CD4-positive, alpha-beta memory T cell (primary cell): ENCODE data around the gene HSD3B7. TPM values are rescaled to one million over a fixed set of nuclear protein-coding genes. Genes with fewer than 3 reads are reported as not detected.
A peak's percentile ranks its signal among the peaks of the same experiment; 100 is the strongest.

Experiments
- CTCF ChIA-PET: fragments of 350-600 bp; sonication (Branson Sonifier 250); formaldehyde crosslinking; loops from one replicate; lab custom pipeline; 2021; ENCODE audit warnings: inconsistent platforms; ENCODE audit not compliant: partially characterized antibody; lab: Charles Lee
- POLR2A ChIA-PET: fragments of 350-600 bp; sonication (Branson Sonifier 250); formaldehyde crosslinking; loops from one replicate; lab custom pipeline; 2021; ENCODE audit not compliant: partially characterized antibody; lab: Charles Lee
- DNase-seq, 5 donors: peaks; one replicate each; pipeline versions ENCODE4 v3.0.0 to v3.0.0-alpha.2; 2020 to 2022; ENCODE audit warnings: mixed read lengths in 1 of 5
- H3K27ac ChIP-seq: one replicate; pipeline ENCODE4 v1.7.0; 2013; ENCODE audit warnings: low read depth, low read length
- H3K27me3 ChIP-seq: 2 replicates; pipeline ENCODE4 v1.7.0; 2013; ENCODE audit warnings: mild to moderate bottlenecking, low read length, moderate library complexity; ENCODE audit not compliant: insufficient read depth
- H3K36me3 ChIP-seq: 2 replicates; pipeline ENCODE4 v1.7.0; 2013; ENCODE audit warnings: mild to moderate bottlenecking, low read length, moderate library complexity; ENCODE audit not compliant: insufficient read depth
- H3K4me1 ChIP-seq: 2 replicates; pipeline ENCODE4 v1.7.0; 2013; ENCODE audit warnings: mild to moderate bottlenecking, low read length, moderate library complexity; ENCODE audit not compliant: insufficient read depth
- H3K4me3 ChIP-seq, 2 donors: one replicate each; pipeline ENCODE4 v1.7.0; 2013; ENCODE audit warnings: low read length in 2 of 2, mild to moderate bottlenecking in 1 of 2
- H3K9me3 ChIP-seq, 2 donors: one replicate each; pipeline ENCODE4 v1.7.0; 2013; ENCODE audit warnings: low read length in 2 of 2, control low read depth in 1 of 2; ENCODE audit not compliant: control insufficient read depth in 1 of 2
- H3K27ac Mint-ChIP-seq, 7 donors: one replicate each; pipeline ENCODE4 v1.8.0; 2020 to 2021; ENCODE audit warnings: mixed read lengths in 7 of 7, mild to moderate bottlenecking in 6 of 7, inconsistent platforms in 3 of 7, moderate library complexity in 3 of 7
- H3K27me3 Mint-ChIP-seq, 2 donors: one replicate each; pipeline ENCODE4 v1.8.0; 2020 to 2021; ENCODE audit warnings: mixed read lengths in 2 of 2
- H3K36me3 Mint-ChIP-seq, 2 donors: one replicate each; pipeline ENCODE4 v1.8.0; 2020 to 2021; ENCODE audit warnings: mixed read lengths in 2 of 2, inconsistent platforms in 1 of 2, mild to moderate bottlenecking in 1 of 2
- H3K4me1 Mint-ChIP-seq, 4 donors: one replicate each; pipeline ENCODE4 v1.8.0; 2020 to 2021; ENCODE audit warnings: mixed read lengths in 4 of 4, mild to moderate bottlenecking in 1 of 4
- H3K4me3 Mint-ChIP-seq, 8 donors: one replicate each; pipeline ENCODE4 v1.8.0; 2020 to 2021; ENCODE audit warnings: mixed read lengths in 8 of 8, mild to moderate bottlenecking in 7 of 8, moderate library complexity in 6 of 8, inconsistent platforms in 3 of 8
- H3K9me3 Mint-ChIP-seq, 8 donors: one replicate each; pipeline ENCODE4 v1.8.0; 2020 to 2021; ENCODE audit warnings: mixed read lengths in 8 of 8, mild to moderate bottlenecking in 5 of 8, inconsistent platforms in 3 of 8, moderate library complexity in 1 of 8
- intact Hi-C: fragments of 100-400 bp; cut with micrococcal nuclease; formaldehyde crosslinking; loops from one replicate; pipeline ENCODE4 v1.15.1; 2023
- polyA plus RNA-seq, 2 donors: library from polyadenylated mRNA; unstranded; fragments of 300-500 nt; fragmentation: Illumina TruSeq; gene quantifications; one replicate each; pipeline ENCODE4 v1.2.3, GENCODE V29; 2021
- total RNA-seq, 2 experiments: library from RNA; stranded (reverse); gene quantifications; one replicate each; pipeline ENCODE4 v1.2.3, GENCODE V29; 2021

Gene HSD3B7
- total and polyA plus RNA-seq, 4 experiments from 2014 or later = 0.08 to 4.3 (median 2.4) TPM

- Mint-ChIP-seq H3K27ac (peak overlapping the region in 4 of 7 donors; percentile 55 to 90 (median 72)), H3K27me3 (no peaks in the 10 kb centered on the region), H3K4me3 (peak overlapping the region in 3 of 8 donors; percentile 52 to 77 (median 57)), H3K9me3 (no peaks in the 10 kb centered on the region), H3K4me1 (peaks cover 11 to 36% (median 24%) of the 10 kb centered on the region in 4 donors), H3K36me3 (peaks cover 0 to 8% of the 10 kb centered on the region in 2 donors)
- no peaks in the 10 kb centered on the region for H3K27me3 ChIP-seq
- POLR2A ChIA-PET = interaction anchor here (0.7 kb wide), 1 partner anchor 127 kb away, joined by 4 read pairs; the partner anchor contains the start of genes ZNF646 and ZNF668
- no peak overlapping the region for H3K4me3 ChIP-seq
- H3K27ac ChIP-seq = no peak overlapping the region
- intact Hi-C loops = no loop called here
- no peaks in the 10 kb centered on the region for H3K36me3 ChIP-seq
- H3K9me3 ChIP-seq = no peaks in the 10 kb centered on the region
- CTCF ChIA-PET = no interaction called here
- H3K4me1 ChIP-seq = peaks cover 21% of the 10 kb centered on the region
- DNase-seq = no peak
Measured at GRCh38 chr16:30946671-30947540, 38.1 kb upstream of the HSD3B7 start.

GRCh38 chr16:30947541-30947858 is 37.5 kb upstream of the HSD3B7 start:
- no peaks in the 10 kb centered on the region for H3K27me3 ChIP-seq
- Mint-ChIP-seq H3K27ac (no peak overlapping the region), H3K27me3 (no peaks in the 10 kb centered on the region), H3K4me3 (no peak overlapping the region), H3K9me3 (no peaks in the 10 kb centered on the region), H3K36me3 (peaks cover 0 to 8% of the 10 kb centered on the region in 2 donors), H3K4me1 (peaks cover 9 to 30% (median 20%) of the 10 kb centered on the region in 4 donors)
- H3K4me3 ChIP-seq = no peak overlapping the region
- peaks cover 15% of the 10 kb centered on the region for H3K4me1 ChIP-seq
- ChIA-PET POLR2A (interaction anchor here (0.7 kb wide), 1 partner anchor 127 kb away, joined by 4 read pairs; the partner anchor contains the start of genes ZNF646 and ZNF668), CTCF (no interaction called here)
- DNase-seq = no peak
- no peaks in the 10 kb centered on the region for H3K9me3 ChIP-seq
- no peaks in the 10 kb centered on the region for H3K36me3 ChIP-seq
- H3K27ac ChIP-seq = no peak overlapping the region
- intact Hi-C loops = no loop called here

DNA sequence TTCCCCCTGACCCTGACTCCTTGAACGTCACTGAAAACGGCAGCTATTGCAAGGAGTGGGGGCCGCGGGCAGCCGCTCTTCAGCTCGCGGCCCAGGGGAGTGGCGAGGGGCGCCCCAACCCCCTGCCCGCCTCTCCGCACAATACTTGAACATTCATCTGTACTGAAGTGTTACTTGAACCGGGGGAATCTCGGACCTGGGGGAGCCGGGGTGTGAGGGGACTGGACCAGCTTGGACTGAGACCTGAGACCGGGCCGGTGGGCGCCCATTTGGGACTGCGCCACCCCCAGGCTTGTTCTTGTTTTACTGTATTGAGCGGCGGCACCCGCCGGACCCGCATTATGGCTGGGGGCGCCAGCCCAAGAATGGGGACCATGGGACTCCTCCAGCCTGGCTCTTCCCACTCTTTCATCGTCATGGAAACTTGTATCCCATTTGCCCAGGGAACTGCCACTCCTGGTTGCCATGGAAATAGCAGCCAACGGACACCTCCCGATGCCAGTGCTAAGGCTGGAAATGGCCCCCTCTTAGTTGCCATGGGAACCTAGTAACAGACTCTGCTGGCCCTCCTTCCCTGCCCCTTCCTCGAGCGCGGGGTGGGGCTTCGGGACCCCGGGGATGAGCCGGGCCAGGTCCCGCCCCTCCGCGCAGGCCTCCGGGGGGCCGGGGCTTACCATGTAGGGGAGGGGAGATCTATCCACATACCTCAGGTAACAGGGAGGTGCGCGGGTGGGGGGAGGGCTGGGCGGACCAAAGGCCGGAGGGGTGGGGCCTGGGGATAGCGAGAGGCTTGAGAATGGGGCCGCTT is 36.9 kb upstream of the HSD3B7 start:
- H3K4me1 ChIP-seq = peaks cover 15% of the 10 kb centered on the region
- Mint-ChIP-seq H3K27ac (peak overlapping the region in 4 of 7 donors; percentile 35 to 83 (median 68)), H3K9me3 (no peaks in the 10 kb centered on the region), H3K4me1 (peaks cover 9 to 26% (median 20%) of the 10 kb centered on the region in 4 donors), H3K36me3 (peaks cover 0 to 8% of the 10 kb centered on the region in 2 donors), H3K27me3 (no peaks in the 10 kb centered on the region), H3K4me3 (peak overlapping the region in 2 of 8 donors; percentile 21 to 63)
- no peaks in the 10 kb centered on the region for H3K9me3 ChIP-seq
- no peaks in the 10 kb centered on the region for H3K36me3 ChIP-seq
- H3K4me3 ChIP-seq = no peak overlapping the region
- CTCF ChIA-PET = interaction anchor here (0.7 to 1.4 kb wide), 2 partner anchors 47 to 921 kb away, joined by 3 read pairs; no protein-coding TSS in a partner anchor
- DNase-seq = no peak
- POLR2A ChIA-PET = interaction anchor here (1.8 kb wide), 1 partner anchor 195 kb away, joined by 10 read pairs; no protein-coding TSS in a partner anchor
- H3K27me3 ChIP-seq = no peaks in the 10 kb centered on the region
- H3K27ac ChIP-seq = no peak overlapping the region
- intact Hi-C loops = no loop called here

DNA sequence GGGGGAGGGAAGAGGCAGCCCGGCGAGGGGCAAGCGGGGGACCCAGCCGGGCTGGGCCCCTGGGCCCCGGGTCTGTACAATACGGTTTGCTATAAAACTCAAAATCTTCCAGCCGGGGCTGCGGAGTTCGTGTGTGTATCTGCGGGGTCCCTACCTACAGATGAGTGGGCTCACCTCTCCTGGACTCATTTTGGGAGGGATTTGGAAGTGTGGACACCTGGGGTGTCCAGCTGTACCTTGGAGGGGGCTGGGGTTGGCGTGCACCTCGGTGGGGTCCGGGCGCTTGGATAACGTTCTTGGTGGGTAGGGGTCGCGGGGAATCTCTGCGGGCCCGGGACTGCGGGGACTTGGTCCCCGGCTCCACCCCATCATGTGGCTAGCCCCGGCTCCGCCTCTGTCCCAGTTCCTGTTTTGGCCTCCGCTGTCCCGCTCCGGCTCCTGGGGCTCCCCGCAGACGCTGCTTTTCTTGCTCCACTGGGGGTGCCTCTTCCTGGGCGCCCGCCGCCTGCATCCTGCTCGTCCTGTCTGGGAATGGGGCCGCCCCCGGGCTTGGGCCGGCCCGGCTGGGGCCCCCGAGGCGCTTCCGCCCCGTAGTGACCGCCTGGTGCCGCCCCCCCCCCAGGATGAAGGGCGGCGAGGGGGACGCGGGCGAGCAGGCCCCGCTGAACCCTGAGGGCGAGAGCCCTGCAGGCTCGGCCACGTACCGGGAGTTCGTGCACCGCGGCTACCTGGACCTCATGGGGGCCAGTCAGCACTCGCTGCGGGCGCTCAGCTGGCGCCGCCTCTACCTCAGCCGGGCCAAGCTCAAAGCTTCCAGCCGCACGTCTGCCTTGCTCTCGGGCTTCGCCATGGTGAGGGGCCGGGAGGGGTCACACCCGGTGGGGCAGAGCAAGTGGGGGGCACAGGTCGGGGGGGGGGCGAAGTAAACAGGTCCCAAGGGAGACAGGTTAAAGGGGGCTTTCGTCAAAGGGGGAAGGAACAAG is 36.0 kb upstream of the HSD3B7 start, which contains the start of gene ORAI3:
Gene ORAI3 (plus strand): TSS at position 402 of the 983 bp plus-strand sequence. CDS start 222 bp downstream, at position 624.
- Mint-ChIP-seq H3K27ac (peak within 1 kb of the TSS; percentile 76 to 94 (median 89)), H3K27me3 (no peaks in the 10 kb centered on the region), H3K36me3 (peaks cover 0 to 8% of the 10 kb centered on the region in 2 donors), H3K4me1 (peaks cover 11 to 31% (median 23%) of the 10 kb centered on the region in 4 donors), H3K9me3 (no peaks in the 10 kb centered on the region), H3K4me3 (peak within 1 kb of the TSS; percentile 85 to 95 (median 92))
- H3K27ac ChIP-seq = peak within 1 kb of the TSS; percentile 71
- POLR2A ChIA-PET = interaction anchor here (0.7 to 1.8 kb wide), 9 partner anchors 7 to 231 kb away, joined by 3 to 10 read pairs (median 5); partner anchors contain the start of genes FBXL19, FUS, ZNF646 and ZNF668
- peak in 4 of 5 donors; percentile 21 to 56 (median 28) for DNase-seq
- CTCF ChIA-PET = interaction anchor here (0.7 to 1.6 kb wide), 7 partner anchors 7 to 921 kb away, joined by 3 to 9 read pairs (median 3); partner anchors contain the start of genes ZNF646 and ZNF668
- H3K4me3 ChIP-seq = peak within 1 kb of the TSS; percentile 55 to 80
- H3K4me1 ChIP-seq = peaks cover 22% of the 10 kb centered on the region
- no peaks in the 10 kb centered on the region for H3K9me3 ChIP-seq
- no peaks in the 10 kb centered on the region for H3K36me3 ChIP-seq
- intact Hi-C loops = loop anchor here (1.0 kb wide), 1 partner anchor 8 kb away; the partner anchor contains the start of gene SETD1A
- no peaks in the 10 kb centered on the region for H3K27me3 ChIP-seq

- CTCF ChIA-PET = interaction anchor here (0.7 to 1.6 kb wide), 7 partner anchors 8 to 920 kb away, joined by 3 to 9 read pairs (median 3); partner anchors contain the start of genes ZNF646 and ZNF668
- intact Hi-C loops = loop anchor here (1.0 to 10.0 kb wide), 2 partner anchors 7 to 915 kb away; partner anchors contain the start of gene SETD1A
- Histone ChIP-seq H3K4me1 (peaks cover 22% of the 10 kb centered on the region), H3K27me3 (no peaks in the 10 kb centered on the region), H3K36me3 (no peaks in the 10 kb centered on the region), H3K27ac (peak overlapping the region; percentile 71), H3K4me3 (peak overlapping the region; percentile 55 to 80), H3K9me3 (no peaks in the 10 kb centered on the region)
- Mint-ChIP-seq H3K36me3 (peaks cover 0 to 8% of the 10 kb centered on the region in 2 donors), H3K9me3 (no peaks in the 10 kb centered on the region), H3K4me3 (peak overlapping the region; percentile 85 to 95 (median 92)), H3K4me1 (peaks cover 11 to 36% (median 23%) of the 10 kb centered on the region in 4 donors), H3K27ac (peak overlapping the region; percentile 76 to 94 (median 89)), H3K27me3 (no peaks in the 10 kb centered on the region)
- DNase-seq = peak in 3 of 5 donors; percentile 15 to 54 (median 16)
- POLR2A ChIA-PET = interaction anchor here (0.7 to 1.8 kb wide), 11 partner anchors 8 to 231 kb away, joined by 3 to 10 read pairs (median 5); partner anchors contain the start of genes FBXL19, FUS, ZNF646 and ZNF668
Measured at GRCh38 chr16:30949650-30950515, 35.1 kb upstream of the HSD3B7 start.
